HepG2 (cell line): Measurements from ENCODE around the gene SLAMF9. TPM values are rescaled to one million over a fixed set of nuclear protein-coding genes. Genes with fewer than 3 reads are reported as not detected.

Experiments used
- ATAC-seq: fragments of 200-7000 bp; cut with Tn5 transposase; 3 replicates; pipeline ENCODE4 v1.9.1; 2020; ENCODE audit warnings: mild to moderate bottlenecking, moderate library complexity
- BruUV-seq: library from RNA; stranded (reverse); fragments of 400-500 nt; replicated peaks from 2 replicates; lab custom pipeline; 2021; lab: Mats Ljungman, UMichigan
- CTCF ChIA-PET: fragments of 300-600 bp; formaldehyde crosslinking; extraction: SDS; loops from one replicate; lab custom pipeline; 2021; ENCODE audit warnings: low total read pairs, inconsistent platforms, low intra/inter-chr PET ratio; lab: Yijun Ruan, JAX
- POLR2A ChIA-PET: fragments of 350-600 bp; sonication (Branson Sonifier 250); formaldehyde crosslinking; loops from one replicate; lab custom pipeline; 2020; ENCODE audit warnings: antibody characterized with exemption, inconsistent platforms; lab: Yijun Ruan, JAX
- DNase-seq: peaks from one replicate; pipeline ENCODE4 v3.0.0-alpha.2; 2015; ENCODE audit warnings: low spot score
- FAIRE-seq: peaks from 3 replicates; lab custom pipeline; 2011; peaks lifted over from hg19 to GRCh38; lab: Jason Lieb, UNC
- H2AFZ ChIP-seq: one replicate; pipeline ENCODE4 v1.6.1; 2011; ENCODE audit warnings: low read length, inconsistent platforms
- H3K27ac ChIP-seq: fragments of 300-600 bp; 3 replicates; pipeline ENCODE4 v1.8.0; 2011; ENCODE audit warnings: mixed run types, mild to moderate bottlenecking, mixed read lengths, low read length, inconsistent platforms; ENCODE audit not compliant: insufficient read depth; ENCODE audit errors: extremely low read length
- H3K27me3 ChIP-seq, 2 experiments: fragments of 200-600 bp in 1 of 2; 2 replicates in 1 of 2; 3 replicates in 1 of 2; pipeline versions ENCODE4 v1.6.0 to v1.8.0; 2011; ENCODE audit warnings: low read length in 2 of 2, mild to moderate bottlenecking in 2 of 2, moderate library complexity in 2 of 2, inconsistent platforms in 1 of 2; ENCODE audit not compliant: insufficient read depth in 2 of 2, control insufficient read depth in 1 of 2
- H3K36me3 ChIP-seq, 2 experiments: fragments of 200-600 bp in 1 of 2; replicated peaks in 1 of 2; 2 replicates in 1 of 2; 3 replicates in 1 of 2; pipeline versions ENCODE4 v1.5.1 to v1.8.0; 2011; ENCODE audit warnings: low read length in 2 of 2, inconsistent platforms in 1 of 2; ENCODE audit not compliant: insufficient read depth in 2 of 2, control insufficient read depth in 1 of 2
- H3K4me1 ChIP-seq: 2 replicates; pipeline ENCODE4 v1.5.1; 2012; ENCODE audit warnings: low read length, inconsistent platforms; ENCODE audit not compliant: insufficient read depth
- H3K4me2 ChIP-seq: 2 replicates; pipeline ENCODE4 v1.6.0; 2011; ENCODE audit warnings: low read depth, low read length, inconsistent platforms
- H3K4me3 ChIP-seq, 3 experiments: fragments of 200-600 bp in 1 of 3; sonication (generic), shearing (Covaris generic) in 1 of 3; replicated peaks in 1 of 3; 2 replicates each; pipeline ENCODE4 v1.5.1; 2011 to 2016; ENCODE audit warnings: low read length in 3 of 3, inconsistent platforms in 2 of 3, low read depth in 2 of 3, mild to moderate bottlenecking in 2 of 3, control low read depth in 1 of 3, mixed read lengths in 1 of 3; ENCODE audit not compliant: insufficient read depth in 1 of 3
- H3K79me2 ChIP-seq: one replicate; pipeline ENCODE4 v1.6.1; 2011; ENCODE audit warnings: low read length, inconsistent platforms; ENCODE audit not compliant: insufficient read depth
- H3K9ac ChIP-seq: 2 replicates; pipeline ENCODE4 v1.6.0; 2011; ENCODE audit warnings: mild to moderate bottlenecking, low read depth, low read length, inconsistent platforms; ENCODE audit not compliant: insufficient read depth
- H3K9me3 ChIP-seq: 2 replicates; pipeline ENCODE4 v1.5.1; 2012; ENCODE audit warnings: mild to moderate bottlenecking, low read length
- H4K20me1 ChIP-seq: 2 replicates; pipeline ENCODE4 v1.6.0; 2011; ENCODE audit warnings: inconsistent platforms, mild to moderate bottlenecking, low read length, moderate library complexity; ENCODE audit not compliant: insufficient read depth
- ARNTL ChIP-seq: sonication (generic); formaldehyde crosslinking; IDR thresholded peaks from 2 replicates; pipeline ENCODE4 v1.4.0; 2020; ENCODE audit warnings: mild to moderate bottlenecking, missing genetic modification reagents
- FOSL1 ChIP-seq: sonication (generic); formaldehyde crosslinking; IDR thresholded peaks from 2 replicates; pipeline ENCODE4 v1.9.0; 2021; ENCODE audit warnings: missing genetic modification reagents, borderline replicate concordance
- GMEB2 ChIP-seq: IDR thresholded peaks from 2 replicates; pipeline ENCODE4 v1.6.1; 2016; ENCODE audit warnings: missing biosample characterization, missing genetic modification reagents, low read depth
- NFIB ChIP-seq: sonication (generic); formaldehyde crosslinking; IDR thresholded peaks from 2 replicates; pipeline ENCODE4 v1.9.0; 2021; ENCODE audit warnings: missing genetic modification reagents, mild to moderate bottlenecking, borderline replicate concordance
- NR1H2 ChIP-seq: sonication (generic); formaldehyde crosslinking; IDR thresholded peaks from 2 replicates; pipeline ENCODE4 v1.8.1; 2022; ENCODE audit warnings: low read depth, missing genetic modification reagents, borderline replicate concordance
- NR2C2 ChIP-seq: sonication (generic); formaldehyde crosslinking; IDR thresholded peaks from 2 replicates; pipeline ENCODE4 v1.4.0; 2020; ENCODE audit warnings: missing genetic modification reagents, mild to moderate bottlenecking, moderate library complexity, borderline replicate concordance
- RFX3 ChIP-seq: IDR thresholded peaks from 2 replicates; pipeline ENCODE4 v1.6.1; 2016; ENCODE audit warnings: missing biosample characterization, missing genetic modification reagents
- TMF1 ChIP-seq: sonication (generic); formaldehyde crosslinking; IDR thresholded peaks from 2 replicates; pipeline ENCODE4 v1.8.1; 2022; ENCODE audit warnings: low read depth, missing genetic modification reagents
- ZBTB37 ChIP-seq: sonication (generic); formaldehyde crosslinking; IDR thresholded peaks from 2 replicates; pipeline ENCODE4 v1.4.0; 2020; ENCODE audit warnings: mild to moderate bottlenecking, missing genetic modification reagents
- ZKSCAN1 ChIP-seq: fragments of 150-350 bp; IDR thresholded peaks from 2 replicates; pipeline ENCODE4 v1.6.1; 2014; ENCODE audit warnings: low read length
- ZNF24 ChIP-seq: fragments of 450-650 bp; IDR thresholded peaks from 2 replicates; pipeline ENCODE4 v1.6.1; 2017; ENCODE audit warnings: antibody characterized with exemption, mild to moderate bottlenecking
- ZNF354B ChIP-seq: sonication (generic); formaldehyde crosslinking; IDR thresholded peaks from 2 replicates; pipeline ENCODE4 v1.8.0; 2022; ENCODE audit warnings: mild to moderate bottlenecking, missing genetic modification reagents
- ZNF451 ChIP-seq: sonication (generic); formaldehyde crosslinking; IDR thresholded peaks from 2 replicates; pipeline ENCODE4 v1.5.0; 2020; ENCODE audit warnings: mild to moderate bottlenecking, missing genetic modification reagents
- ZNF746 ChIP-seq: sonication (generic); formaldehyde crosslinking; IDR thresholded peaks from 2 replicates; pipeline ENCODE4 v1.8.0; 2022; ENCODE audit warnings: mild to moderate bottlenecking, missing genetic modification reagents
- whole genome bisulfite sequencing: methylation state at CpG from one replicate; pipeline ENCODE4 v1.1.6; 2017; ENCODE audit warnings: low lambda C conversion rate; 5-methylcytosine and 5-hydroxymethylcytosine counted together
- in situ Hi-C: cut with HindIII; loops from 2 replicates; pipeline ENCODE4 v1.10.0; 2017; ENCODE audit warnings: low pct_unique_long_range_greater_than_20kb; ENCODE audit not compliant: extremely low pct_ligation_motif_present
- intact Hi-C: fragments of 100-400 bp; cut with micrococcal nuclease; formaldehyde crosslinking; loops from one replicate; pipeline ENCODE4 v1.10.0; 2022; ENCODE audit not compliant: unreplicated experiment
- polyA plus RNA-seq, 8 experiments: library from polyadenylated mRNA; depleted of rRNA in 3 of 8; stranded (reverse) in 7 of 8; unstranded in 1 of 8; fragments of >200 nt; fragmentation: Illumina TruSeq in 4 of 8; extraction: Trizol in 4 of 8; gene quantifications; 2 replicates each; pipeline versions ENCODE4 v1.2.1 to v1.2.3, GENCODE V29; 2011 to 2016; ENCODE audit warnings: low read depth in 4 of 8, missing spikeins in 1 of 8, mixed read lengths in 1 of 8; ENCODE audit not compliant: insufficient read depth in 1 of 8
- total RNA-seq, 5 experiments: library from RNA; depleted of rRNA; stranded (reverse); fragments of >200 nt; fragmentation: Illumina TruSeq; extraction: Trizol; gene quantifications; 2 replicates each; pipeline ENCODE4 v1.2.3, GENCODE V29; 2016; ENCODE audit warnings: low read depth in 1 of 5

SLAMF9 gene
- total and polyA plus RNA-seq, 2 of the 13 experiments (the other 11 are each of a cell fraction or from before 2014, with no cell fraction given) = 0.82 TPM; not detected in 1

DNA sequence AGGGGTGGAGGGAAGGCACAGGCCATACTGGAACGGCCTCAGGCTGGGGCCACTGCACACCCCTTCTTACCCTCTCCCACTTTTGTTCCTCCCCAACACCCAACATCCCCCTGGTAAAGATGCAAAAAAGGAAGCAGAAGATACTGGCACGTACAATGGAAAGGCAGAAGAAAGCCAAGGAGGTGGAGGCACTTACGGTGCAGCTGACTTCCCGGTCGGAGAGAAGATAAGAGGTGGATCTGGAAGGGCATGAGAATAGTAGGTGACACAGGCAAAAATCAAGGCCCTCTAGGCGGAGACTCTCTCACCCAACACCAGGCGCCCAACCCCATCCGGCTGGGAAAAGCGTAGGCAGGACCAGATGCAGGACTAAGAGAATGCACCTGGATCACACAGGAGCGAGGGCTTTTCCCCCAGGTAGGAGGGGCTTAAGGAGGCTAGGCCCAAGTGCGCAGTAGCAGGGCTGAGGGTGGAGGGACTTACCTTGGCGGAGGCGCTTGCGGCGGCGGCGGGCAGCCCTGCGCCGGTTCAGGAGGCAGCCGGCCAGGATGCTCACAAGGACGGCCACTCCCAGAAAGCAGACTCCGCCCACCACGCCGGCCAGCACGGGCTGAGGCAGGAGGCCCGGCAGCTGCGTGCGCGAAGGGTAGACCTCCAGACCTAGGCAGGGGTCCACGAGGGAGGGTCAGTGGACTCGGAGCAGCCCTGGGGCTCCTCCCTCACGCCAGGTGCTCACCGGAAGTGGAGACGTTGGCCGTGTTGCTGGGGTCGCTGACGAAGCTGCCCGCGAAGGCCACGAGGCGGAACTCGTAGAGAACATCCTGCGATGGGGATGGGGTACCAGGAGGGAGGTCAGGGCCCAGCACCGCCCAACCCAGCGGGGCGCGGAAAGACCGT is 24.6 kb downstream of the SLAMF9 start:
- Histone ChIP-seq H3K27ac (no peak overlapping the region), H4K20me1 (no peaks in the 10 kb centered on the region), H3K9ac (no peak overlapping the region), H3K9me3 (no peaks in the 10 kb centered on the region), H3K4me1 (peaks cover 18% of the 10 kb centered on the region), H3K4me3 (no peak overlapping the region), H3K27me3 (peaks cover 10 to 46% of the 10 kb centered on the region in 2 experiments), H3K79me2 (no peaks in the 10 kb centered on the region), H3K36me3 (no peaks in the 10 kb centered on the region), H2AFZ (no peak overlapping the region), H3K4me2 (no peak overlapping the region)
- ATAC-seq (no peak), FAIRE-seq (no peak), DNase-seq (no peak)
- TF ChIP-seq TMF1 (CRISPR knock-in tag) (no peak), ZKSCAN1 (no peak), ZNF746 (CRISPR knock-in tag) (no peak), ZBTB37 (CRISPR knock-in tag) (no peak), ZNF24 (no peak), ZNF354B (no peak), GMEB2 (CRISPR knock-in tag) (no peak), NR2C2 (CRISPR knock-in tag) (no peak), ZNF451 (no peak), NFIB (CRISPR knock-in tag) (no peak), ARNTL (no peak), FOSL1 (CRISPR knock-in tag) (no peak), NR1H2 (CRISPR knock-in tag) (no peak), RFX3 (CRISPR knock-in tag) (no peak)
- intact Hi-C loops = no loop called here
- no TSS peak for BruUV-seq
- CTCF ChIA-PET = no interaction called here
- POLR2A ChIA-PET = no interaction called here
- 75% methylated on average over 36 of the region's 48 CpGs for WGBS
- in situ Hi-C loops = no loop called here
